A549 (cell line): Measurements from ENCODE around the gene SNRNP70. TPM values are rescaled to one million over a fixed set of nuclear protein-coding genes. Genes with fewer than 3 reads are reported as not detected.
"Not testable (repeated sequence)": the region's sequence is repeated elsewhere in the genome, so short reads cannot be mapped to it uniquely, and the experiment has no call there.

Source experiments
- ATAC-seq, 2 experiments: fragments of 200-7000 bp in 1 of 2; fragments of >200 bp in 1 of 2; cut with Nextera tagmentation in 1 of 2; cut with Tn5 transposase in 1 of 2; 3 replicates each; pipeline versions ENCODE4 v1.8.0 to v1.9.1; 2018 to 2020; ENCODE audit warnings: mild to moderate bottlenecking in 1 of 2, moderate library complexity in 1 of 2
- CTCF ChIA-PET: fragments of 300-600 bp; sonication (Branson Sonifier 250); formaldehyde crosslinking; extraction: SDS; loops from one replicate; lab custom pipeline; 2021; ENCODE audit warnings: antibody characterized with exemption, inconsistent platforms; lab: Yijun Ruan, JAX
- POLR2A ChIA-PET: fragments of 350-600 bp; formaldehyde crosslinking; extraction: SDS; loops from one replicate; lab custom pipeline; 2021; ENCODE audit warnings: antibody characterized with exemption, inconsistent platforms; lab: Yijun Ruan, JAX
- DNase-seq, 2 experiments: peaks; one replicate each; pipeline versions ENCODE4 v3.0.0 to v3.0.0-alpha.2; 2011 to 2016; ENCODE audit warnings: low read depth in 1 of 2, low spot score in 1 of 2
- FAIRE-seq: peaks from 2 replicates; lab custom pipeline; 2011; peaks lifted over from hg19 to GRCh38; lab: Jason Lieb, UNC
- H3K27ac ChIP-seq, 2 experiments: fragments of >200 bp; sonication (Bioruptor Twin); formaldehyde crosslinking; 3 replicates each; pipeline ENCODE4 v1.5.1; 2016 to 2017
- H3K4me1 ChIP-seq: fragments of >200 bp; sonication (Bioruptor Twin); formaldehyde crosslinking; 3 replicates; pipeline ENCODE4 v1.6.1; 2016
- H3K4me2 ChIP-seq: fragments of >200 bp; sonication (Bioruptor Twin); formaldehyde crosslinking; 3 replicates; pipeline ENCODE4 v1.6.1; 2016
- H3K4me3 ChIP-seq: fragments of >200 bp; sonication (Bioruptor Twin); formaldehyde crosslinking; 3 replicates; pipeline ENCODE4 v1.5.1; 2016
- H3K9me3 ChIP-seq: fragments of >200 bp; sonication (Bioruptor Twin); formaldehyde crosslinking; 3 replicates; pipeline ENCODE4 v1.6.1; 2016
- E2F6 ChIP-seq: IDR thresholded peaks from 2 replicates; pipeline ENCODE4 v1.6.1; 2012; ENCODE audit warnings: low read depth, borderline replicate concordance
- ESRRA ChIP-seq: fragments of 150-350 bp; IDR thresholded peaks from 2 replicates; pipeline ENCODE4 v1.6.1; 2014; ENCODE audit warnings: mild to moderate bottlenecking, low read length, borderline replicate concordance
- FOSL2 ChIP-seq, 2 experiments: fragments of 450-650 bp in 1 of 2; fragments of >200 bp in 1 of 2; sonication (Bioruptor Twin) in 1 of 2; formaldehyde crosslinking; IDR thresholded peaks; 2 replicates each; pipeline versions ENCODE4 v1.5.0 to v1.6.1; 2016 to 2020; ENCODE audit warnings: mild to moderate bottlenecking in 1 of 2, moderate library complexity in 1 of 2
- JUNB ChIP-seq: fragments of >200 bp; sonication (Bioruptor Twin); formaldehyde crosslinking; IDR thresholded peaks from 2 replicates; pipeline ENCODE4 v1.6.1; 2016
- MAX ChIP-seq: IDR thresholded peaks from 2 replicates; pipeline ENCODE4 v1.6.1; 2012
- PBX3 ChIP-seq: IDR thresholded peaks from 2 replicates; pipeline ENCODE4 v1.6.1; 2012
- SREBF2 ChIP-seq: fragments of 450-650 bp; IDR thresholded peaks from 2 replicates; pipeline ENCODE4 v1.6.1; 2014; ENCODE audit warnings: mild to moderate bottlenecking, moderate library complexity
- WGBS: methylation state at CpG from one replicate; pipeline ENCODE4 v1.1.6; 2017; ENCODE audit errors: missing lambda C conversion rate; 5-methylcytosine and 5-hydroxymethylcytosine counted together
- polyA plus RNA-seq, 4 experiments: library from polyadenylated mRNA; depleted of rRNA in 3 of 4; stranded (reverse); fragments of >200 nt; fragmentation: RNase III in 1 of 4; extraction: RNeasy Plus Mini Kit Qiagen cat#74134 plus additional on column Dnase treatment in 1 of 4; gene quantifications; 2 replicates in 3 of 4; 3 replicates in 1 of 4; pipeline ENCODE4 v1.2.3, GENCODE V29; 2011 to 2017

SNRNP70 gene
- polyA plus RNA-seq, 2 of the 4 experiments (the other 2 are of a cell fraction), result 214 to 350 TPM

- DNase-seq (peak in 1 of 2 experiments; percentile 35), ATAC-seq (0 out of 6 replicates have a peak, but pooled peaks of 1 of the 2 experiments have one; percentile 20), FAIRE-seq (no peak)
- TF ChIP-seq FOSL2 (IDR thresholded peaks at IDR 0.05) (no peak), FOSL2 (CRISPR knock-in tag; IDR thresholded peaks at IDR 0.05) (peak; percentile 31; the same call in 1 of the 2 replicates), ESRRA (no peak), SREBF2 (no peak)
- TF ChIP-seq, all 56 proteins: peak for 1
- Histone ChIP-seq H3K4me3 (no peak overlapping the region), H3K27ac (peak overlapping the region; percentile 21 to 65; a peak in 4 of 6 replicates), H3K4me2 (peak overlapping the region; percentile 24; the same call in 2 of the 3 replicates), H3K4me1 (peaks cover 32% of the 10 kb centered on the region), H3K9me3 (no peaks in the 10 kb centered on the region)
- POLR2A ChIA-PET, result no interaction called here
- CTCF ChIA-PET, result no interaction called here
- 38% methylated on average over 17 of the region's 17 CpGs for WGBS
Observed at GRCh38 chr19:49042177-49042576, 43.1 kb upstream of the SNRNP70 start.

GRCh38 chr19:49042666-49043065 lies 42.6 kb upstream of the SNRNP70 start:
- H3K27ac ChIP-seq, result peak overlapping the region in 1 of 2 experiments; percentile 65; a peak in 3 of 6 replicates

GRCh38 chr19:49043548-49043947 lies 41.7 kb upstream of the SNRNP70 start, which contains the start of gene CGB5:
Gene CGB5 (plus strand): TSS chr19:49043848. CDS start chr19:49044210, 362 bp downstream.
- H3K9me3 ChIP-seq, POLR2A ChIA-PET, H3K4me3 ChIP-seq, H3K27ac ChIP-seq, DNase-seq, FAIRE-seq, CTCF ChIA-PET, H3K4me2 ChIP-seq: not testable (repeated sequence)
- WGBS, result 80% methylated on average over 14 of the region's 15 CpGs
- peaks cover 26% of the 10 kb centered on the region for H3K4me1 ChIP-seq
- ATAC-seq, result 0 out of 6 replicates have a peak, but pooled peaks of 1 of the 2 experiments have one; percentile 28

More at GRCh38 chr19:49042666-49043065, 42.6 kb upstream of the SNRNP70 start:
- Histone ChIP-seq H3K4me2 (peak overlapping the region; percentile 24; the same call in 1 of the 3 replicates), H3K4me1 (peaks cover 32% of the 10 kb centered on the region)
- DNase-seq, FAIRE-seq, POLR2A ChIA-PET, H3K4me3 ChIP-seq, CTCF ChIA-PET, H3K9me3 ChIP-seq, ATAC-seq: not testable (repeated sequence)
- WGBS, result 70% methylated on average over 1 of the region's 4 CpGs

- POLR2A ChIA-PET, CTCF ChIA-PET, H3K4me2 ChIP-seq, FAIRE-seq, H3K4me1 ChIP-seq, H3K4me3 ChIP-seq, H3K9me3 ChIP-seq, DNase-seq, ATAC-seq: not testable (repeated sequence)
- H3K27ac ChIP-seq, result peak within 1 kb of the TSS in 1 of 2 experiments; percentile 41; a peak in 2 of 6 replicates
- 83% methylated on average over 12 of the region's 12 CpGs for WGBS
Observed at GRCh38 chr19:49049011-49049410, 36.2 kb upstream of the SNRNP70 start, which contains the start of gene CGB8. Gene CGB8 (minus strand): TSS chr19:49049111. CDS start chr19:49048739, 372 bp downstream.

- peak overlapping the region in 1 of 2 experiments; percentile 85; a peak in 2 of 6 replicates for H3K27ac ChIP-seq
- H3K4me1 ChIP-seq, POLR2A ChIA-PET, H3K9me3 ChIP-seq, ATAC-seq, DNase-seq, CTCF ChIA-PET, H3K4me3 ChIP-seq, FAIRE-seq: not testable (repeated sequence)
- 91% methylated on average over 3 of the region's 4 CpGs for WGBS
- H3K4me2 ChIP-seq, result peak overlapping the region; percentile 57; the same call in 1 of the 3 replicates
Observed at GRCh38 chr19:49049834-49050233, 35.4 kb upstream of the SNRNP70 start.

GRCh38 chr19:49050376-49051033 lies 34.7 kb upstream of the SNRNP70 start:
- FAIRE-seq; H3K4me1 ChIP-seq; POLR2A ChIA-PET; H3K4me3 ChIP-seq; TF ChIP-seq FOSL2 (IDR thresholded peaks at IDR 0.05): not testable (repeated sequence)
- peak; percentile 69 to 79 for DNase-seq
- Histone ChIP-seq H3K4me2 (peak overlapping the region; percentile 57), H3K27ac (peak overlapping the region; percentile 43 to 85; a peak in 5 of 6 replicates)
- 23% methylated on average over 23 of the region's 24 CpGs for WGBS
- CTCF ChIA-PET, result interaction anchor here (1.7 kb wide), 1 partner anchor 57 kb away, joined by 5 read pairs; the partner anchor contains the start of genes GYS1 and RUVBL2
- peak; percentile 86 to 95 for ATAC-seq
- peak; percentile 84 for TF ChIP-seq MAX
- peak; percentile 31; the same call in 1 of the 2 replicates for TF ChIP-seq JUNB
- TF ChIP-seq E2F6, result peak; percentile 71
- TF ChIP-seq FOSL2 (CRISPR knock-in tag; IDR thresholded peaks at IDR 0.05), result peak; percentile 73
- 0 out of 2 replicates have a peak, but pooled peaks have one; percentile 41 for TF ChIP-seq PBX3
- TF ChIP-seq, all 56 proteins: peak for 5; not testable (repeated sequence) for 51
- not testable (repeated sequence) for H3K9me3 ChIP-seq
